ENCODE data around the gene ZFP36L1.
A peak's percentile ranks its signal among the peaks of the same experiment; 100 is the strongest.

The ZFP36L1 gene

GRCh38 chr14:68792979-68793733, at the start of gene ZFP36L1:
Gene ZFP36L1, minus strand, starts transcription at chr14:68793067. Its CDS starts 129 bp downstream, at chr14:68792938.
- DNase-seq (ENCODE audit: low read depth in 2 of 2): peak; percentile 79 to 91

GRCh38 chr14:68842298-68842697, 49.4 kb upstream of the ZFP36L1 start:
- no peak for DNase-seq (ENCODE audit: low read depth in 2 of 2)

- no peak for DNase-seq (ENCODE audit: low read depth in 2 of 2)
Measured at GRCh38 chr14:68841016-68841809, 48.3 kb upstream of the ZFP36L1 start.

- DNase-seq (ENCODE audit: low read depth in 2 of 2): no peak
Measured at GRCh38 chr14:68840454-68840853, 47.6 kb upstream of the ZFP36L1 start.

GRCh38 chr14:68836082-68836481, 43.2 kb upstream of the ZFP36L1 start:
- DNase-seq (ENCODE audit: low read depth in 2 of 2): no peak

- no peak for DNase-seq (ENCODE audit: low read depth in 2 of 2)
Measured at GRCh38 chr14:68834816-68835215, 41.9 kb upstream of the ZFP36L1 start.

GRCh38 chr14:68828698-68829097, 35.8 kb upstream of the ZFP36L1 start:
- DNase-seq (ENCODE audit: low read depth in 2 of 2): no peak

- no peak for DNase-seq (ENCODE audit: low read depth in 2 of 2)
Measured at GRCh38 chr14:68825729-68826128, 32.9 kb upstream of the ZFP36L1 start.

- no peak for DNase-seq (ENCODE audit: low read depth in 2 of 2)
Measured at GRCh38 chr14:68824517-68825347, 31.9 kb upstream of the ZFP36L1 start.

- no peak for DNase-seq (ENCODE audit: low read depth in 2 of 2)
Measured at GRCh38 chr14:68824207-68824516, 31.3 kb upstream of the ZFP36L1 start.

GRCh38 chr14:68823434-68824206, 30.8 kb upstream of the ZFP36L1 start:
- no peak for DNase-seq (ENCODE audit: low read depth in 2 of 2)

GRCh38 chr14:68822926-68823325, 30.1 kb upstream of the ZFP36L1 start:
- DNase-seq (ENCODE audit: low read depth in 2 of 2): no peak

- no peak for DNase-seq (ENCODE audit: low read depth in 2 of 2)
Measured at GRCh38 chr14:68822132-68822651, 29.3 kb upstream of the ZFP36L1 start.

- no peak for DNase-seq (ENCODE audit: low read depth in 2 of 2)
Measured at GRCh38 chr14:68820999-68821683, 28.3 kb upstream of the ZFP36L1 start.

- no peak for DNase-seq (ENCODE audit: low read depth in 2 of 2)
Measured at GRCh38 chr14:68820536-68820935, 27.7 kb upstream of the ZFP36L1 start.

- no peak for DNase-seq (ENCODE audit: low read depth in 2 of 2)
Measured at GRCh38 chr14:68820119-68820518, 27.3 kb upstream of the ZFP36L1 start.

- no peak for DNase-seq (ENCODE audit: low read depth in 2 of 2)
Measured at GRCh38 chr14:68819260-68819691, 26.4 kb upstream of the ZFP36L1 start.

GRCh38 chr14:68817506-68818212, 24.8 kb upstream of the ZFP36L1 start:
- no peak for DNase-seq (ENCODE audit: low read depth in 2 of 2)

GRCh38 chr14:68816943-68817430, 24.1 kb upstream of the ZFP36L1 start:
- DNase-seq (ENCODE audit: low read depth in 2 of 2): no peak

Data from stimulated activated CD4-positive, alpha-beta T cell treated with anti-CD3 and anti-CD28 coated beads, Interleukin-1b, Interleukin-23, amount 100 ng/mL, for 4 hours (primary cell).